GM12865 (cell line): ENCODE measurements around the gene SLC25A15.

Experiments
- DNase-seq: peaks from one replicate; pipeline ENCODE4 v3.0.0; 2010; ENCODE audit warnings: low read depth
- H3K4me3 ChIP-seq: 2 replicates; pipeline ENCODE4 v1.5.1; 2011; ENCODE audit warnings: mild to moderate bottlenecking, low read depth, low read length, control low read depth
- TF ChIP-seq, protein P1 (sequence below): IDR thresholded peaks from 2 replicates; pipeline ENCODE4 v1.5.1; 2011; ENCODE audit warnings: low read length, control low read depth, low read depth, inconsistent platforms; ENCODE audit not compliant: insufficient read depth; ENCODE audit errors: missing control alignments

Gene SLC25A15

DNA sequence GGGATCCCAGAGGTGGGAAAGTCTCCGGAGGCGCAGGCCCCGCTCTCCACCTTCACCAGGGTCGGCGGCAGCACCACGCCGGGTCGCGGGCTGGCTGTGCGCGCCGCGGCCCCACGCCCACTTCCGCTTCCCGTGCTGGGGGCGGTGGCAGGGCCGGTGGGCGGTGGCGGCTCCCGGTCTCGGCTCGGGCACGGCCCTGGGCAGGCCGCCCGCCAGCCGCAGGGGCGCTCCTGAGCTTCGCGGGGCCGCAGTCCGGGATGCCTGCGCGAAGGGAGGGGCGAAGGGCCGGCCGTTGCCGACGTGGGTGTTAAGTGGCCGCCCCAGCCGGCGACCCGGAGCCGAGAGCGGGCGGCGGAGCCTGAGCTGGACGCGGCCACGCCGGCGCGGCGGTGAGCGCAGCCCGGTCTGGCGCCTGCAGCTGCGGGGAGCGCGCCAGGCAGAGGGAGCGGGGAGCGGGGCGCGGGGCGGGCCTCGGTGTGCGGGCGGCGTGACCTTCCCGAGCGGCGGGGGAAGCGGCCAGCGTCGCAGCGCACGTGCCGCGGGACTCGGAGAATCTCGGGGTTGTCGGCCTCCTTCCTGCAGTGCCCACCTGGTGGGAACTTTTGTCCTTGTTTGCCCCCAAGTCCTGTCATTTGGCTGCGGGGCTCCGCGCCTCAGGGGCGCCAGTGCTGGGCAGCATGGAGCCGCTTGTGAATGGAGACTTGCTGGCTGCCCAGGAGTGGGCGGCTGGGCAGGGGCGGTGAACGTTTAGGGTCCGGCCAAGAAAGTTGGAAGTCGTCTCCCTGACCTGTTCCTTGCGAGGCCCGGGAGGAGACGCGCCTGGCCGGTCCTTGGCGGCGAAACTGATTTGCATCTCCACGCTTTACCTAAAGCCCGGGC lies at the start of gene SLC25A15:
TSS of gene SLC25A15 (plus strand) at position 337 of the 879 bp plus-strand sequence. CDS start 3,616 bp downstream, outside the sequence.
- peak within 1 kb of the TSS; percentile 92 for H3K4me3 ChIP-seq
- TF ChIP-seq, protein P1, sequence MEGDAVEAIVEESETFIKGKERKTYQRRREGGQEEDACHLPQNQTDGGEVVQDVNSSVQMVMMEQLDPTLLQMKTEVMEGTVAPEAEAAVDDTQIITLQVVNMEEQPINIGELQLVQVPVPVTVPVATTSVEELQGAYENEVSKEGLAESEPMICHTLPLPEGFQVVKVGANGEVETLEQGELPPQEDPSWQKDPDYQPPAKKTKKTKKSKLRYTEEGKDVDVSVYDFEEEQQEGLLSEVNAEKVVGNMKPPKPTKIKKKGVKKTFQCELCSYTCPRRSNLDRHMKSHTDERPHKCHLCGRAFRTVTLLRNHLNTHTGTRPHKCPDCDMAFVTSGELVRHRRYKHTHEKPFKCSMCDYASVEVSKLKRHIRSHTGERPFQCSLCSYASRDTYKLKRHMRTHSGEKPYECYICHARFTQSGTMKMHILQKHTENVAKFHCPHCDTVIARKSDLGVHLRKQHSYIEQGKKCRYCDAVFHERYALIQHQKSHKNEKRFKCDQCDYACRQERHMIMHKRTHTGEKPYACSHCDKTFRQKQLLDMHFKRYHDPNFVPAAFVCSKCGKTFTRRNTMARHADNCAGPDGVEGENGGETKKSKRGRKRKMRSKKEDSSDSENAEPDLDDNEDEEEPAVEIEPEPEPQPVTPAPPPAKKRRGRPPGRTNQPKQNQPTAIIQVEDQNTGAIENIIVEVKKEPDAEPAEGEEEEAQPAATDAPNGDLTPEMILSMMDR: peak; percentile 31
- DNase-seq: peak; percentile 92

DNA sequence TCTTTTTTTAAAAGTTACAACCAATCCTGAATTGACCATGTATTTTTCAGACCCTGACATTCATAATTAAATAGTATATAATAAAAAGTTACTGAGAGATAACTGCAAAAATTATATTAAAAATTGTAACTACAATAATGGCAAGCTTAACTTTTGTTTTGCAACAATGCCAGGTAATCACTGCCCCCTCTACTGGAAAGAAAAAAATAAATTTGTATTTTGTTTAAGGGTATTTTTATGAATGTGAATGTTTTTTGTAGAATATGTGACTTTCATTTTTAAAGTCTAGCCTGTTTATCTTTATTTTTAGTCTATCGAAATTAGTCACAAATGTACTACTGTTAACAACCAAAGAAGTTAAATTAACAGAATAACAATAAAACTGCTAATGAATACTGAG lies 40.1 kb upstream of the SLC25A15 start:
- no peak overlapping the region for H3K4me3 ChIP-seq
- no peak for DNase-seq
- TF ChIP-seq, protein P1: no peak

DNA sequence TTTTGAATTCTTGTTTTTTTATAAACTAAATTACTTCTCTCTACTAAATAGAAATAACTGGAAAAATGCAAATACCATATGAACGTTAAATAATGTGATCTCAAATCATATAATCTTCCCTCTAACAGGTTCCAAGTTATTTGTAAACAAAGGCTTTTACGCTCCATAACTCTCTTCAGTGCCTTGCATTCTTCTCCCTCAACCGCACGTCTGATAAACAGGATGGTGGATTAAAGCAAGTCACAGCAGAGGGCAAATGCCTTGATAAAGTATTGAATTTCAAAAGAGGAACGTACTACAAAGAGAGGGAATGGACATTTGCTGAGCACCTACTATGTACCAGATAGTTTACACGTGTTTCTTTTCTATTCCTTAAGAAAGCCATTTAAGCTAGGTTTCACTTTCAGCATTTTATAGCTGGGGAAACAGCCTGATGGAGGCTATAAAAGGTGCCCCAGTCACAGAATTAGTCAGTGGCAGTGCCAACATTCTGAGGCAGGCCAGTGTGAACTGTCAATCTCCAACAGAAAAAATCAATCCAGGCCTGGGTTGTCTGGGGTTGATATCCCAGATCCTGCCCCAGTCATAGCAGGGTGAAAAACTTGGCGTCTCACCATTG lies 34.2 kb upstream of the SLC25A15 start:
- TF ChIP-seq, protein P1: no peak
- H3K4me3 ChIP-seq: peak overlapping the region; percentile 13
- peak; percentile 38 for DNase-seq

- DNase-seq: peak; percentile 26
- peak overlapping the region; percentile 13 for H3K4me3 ChIP-seq
- TF ChIP-seq, protein P1: no peak
Measured at GRCh38 chr13:40756042-40756441, 33.4 kb upstream of the SLC25A15 start.

- TF ChIP-seq, protein P1: no peak
- DNase-seq: peak; percentile 34
- no peak overlapping the region for H3K4me3 ChIP-seq
Measured at GRCh38 chr13:40758811-40759210, 30.6 kb upstream of the SLC25A15 start.

DNA sequence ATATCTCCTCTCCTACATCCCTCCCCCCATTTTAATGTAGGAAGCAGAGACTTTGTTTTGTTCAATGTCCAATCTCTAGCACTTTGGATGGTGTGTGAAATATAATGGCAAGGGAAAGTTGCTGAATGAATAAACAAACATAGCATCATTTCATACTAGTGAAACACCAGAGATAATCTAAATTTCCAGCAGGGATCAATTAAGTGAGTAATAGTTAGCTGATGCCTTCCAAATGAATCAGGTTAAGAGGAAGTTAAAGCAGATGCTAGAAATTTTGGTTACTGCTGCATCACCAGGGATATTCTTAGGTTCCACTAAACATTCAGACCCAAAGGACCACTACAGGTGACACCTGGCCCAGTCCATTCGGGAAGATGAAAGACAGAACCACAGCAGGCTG lies 26.6 kb upstream of the SLC25A15 start:
- no peak for DNase-seq
- H3K4me3 ChIP-seq: no peak overlapping the region
- TF ChIP-seq, protein P1: no peak
